Cardiac atrium fibroblast (primary cell): ENCODE data around the gene NPIPA5. TPM values are rescaled to one million over a fixed set of nuclear protein-coding genes. Genes with fewer than 3 reads are reported as not detected.

ENCODE experiments used
- total RNA-seq: library from RNA; depleted of rRNA; stranded (reverse); fragments of >200 nt; gene quantifications from 2 replicates; pipeline ENCODE4 v1.2.3, GENCODE V29; 2015

The NPIPA5 gene
- total RNA-seq = 3.4 and 16.4 TPM in 2 replicates

GRCh38 chr16:15378194-15378593 lies at the start of gene NPIPA5:
TSS of gene NPIPA5 (minus strand) at chr16:15378294. CDS start at chr16:15378294, 0 bp downstream.

GRCh38 chr16:15395631-15396508 lies 17.8 kb upstream of the NPIPA5 start, which contains the start of gene MPV17L:
TSS of gene MPV17L (plus strand) at chr16:15395754. CDS start at chr16:15395898, 144 bp downstream.

Other genes with a start within 250 kb of the NPIPA5 start
- gene MPV17L, start 17.5 kb upstream of the NPIPA5 start, total RNA-seq = 0.18 and 0.81 TPM in 2 replicates
- gene BMERB1, start 56.3 kb upstream of the NPIPA5 start, total RNA-seq = 23.1 and 37.7 TPM in 2 replicates